ENCODE data around the gene CSTF2.

Gene CSTF2

DNA sequence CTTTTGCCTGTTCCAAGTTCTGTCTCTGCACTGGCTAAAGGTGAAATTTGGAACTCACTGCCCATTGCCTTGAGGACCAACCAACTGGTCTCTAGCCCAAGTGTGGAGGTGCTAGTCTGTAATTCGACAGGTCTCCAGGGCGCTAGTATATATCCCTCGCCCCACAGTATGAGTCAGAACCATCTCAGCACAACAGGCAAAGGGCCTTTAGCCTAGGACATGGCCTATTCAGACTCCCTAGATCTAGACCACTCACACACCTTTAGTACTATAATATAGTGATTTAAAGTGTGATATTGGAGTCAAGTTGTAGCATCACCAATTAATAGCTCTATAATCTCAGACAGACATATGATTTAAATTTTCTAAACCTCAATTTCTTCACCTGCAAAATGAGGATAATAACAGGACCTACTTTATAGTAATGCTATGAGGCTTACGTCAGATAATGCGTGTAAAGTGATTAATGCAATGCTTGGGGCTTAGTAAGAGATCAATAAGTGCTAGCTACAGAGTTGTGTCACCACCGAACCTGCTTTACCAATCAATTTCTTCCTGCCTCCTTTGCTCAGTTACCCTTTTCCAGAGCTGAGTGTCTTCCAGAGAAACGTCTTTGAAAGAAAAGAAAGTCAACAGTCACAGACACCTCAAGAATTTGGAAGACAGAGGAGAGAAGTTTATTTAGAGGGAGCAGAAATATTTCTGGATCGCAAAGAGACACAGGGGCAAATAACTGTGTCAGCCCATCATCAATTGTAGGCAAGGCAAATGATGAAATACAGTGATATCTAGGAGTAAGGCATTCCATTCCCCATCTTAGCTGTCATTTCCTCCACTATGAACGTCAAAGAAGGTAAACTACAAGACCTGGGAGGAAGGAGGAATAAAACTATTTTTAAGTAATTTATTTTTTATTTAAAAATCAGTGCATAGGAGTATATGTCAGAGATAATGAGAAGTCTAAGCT, 51.7 kb downstream of the CSTF2 start:
- DNase-seq, result no peak

DNA sequence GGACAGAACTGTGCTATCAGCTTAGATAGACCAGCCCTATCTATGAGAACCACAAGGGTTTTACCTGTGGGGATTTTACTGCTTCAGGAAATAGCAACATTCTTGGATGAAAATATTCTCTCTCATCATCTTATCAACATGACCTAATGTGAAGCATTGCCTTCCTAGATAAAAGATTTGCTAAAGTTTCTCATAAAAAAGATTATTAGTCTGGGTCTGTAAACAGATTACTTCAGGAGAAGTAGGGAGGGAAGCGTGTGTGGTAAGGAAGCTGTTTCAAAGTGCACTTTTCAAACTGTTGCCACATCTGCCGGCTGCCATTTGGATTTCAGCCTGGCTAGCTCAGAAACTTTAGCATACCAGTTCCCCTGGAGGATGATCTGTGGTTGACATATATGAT, 54.1 kb downstream of the CSTF2 start, which contains the start of gene NOX1:
Gene NOX1, minus strand, starts transcription at position 35 of the 400 bp plus-strand sequence. CDS start 220 bp downstream, outside the sequence.
- no peak for DNase-seq

DNA sequence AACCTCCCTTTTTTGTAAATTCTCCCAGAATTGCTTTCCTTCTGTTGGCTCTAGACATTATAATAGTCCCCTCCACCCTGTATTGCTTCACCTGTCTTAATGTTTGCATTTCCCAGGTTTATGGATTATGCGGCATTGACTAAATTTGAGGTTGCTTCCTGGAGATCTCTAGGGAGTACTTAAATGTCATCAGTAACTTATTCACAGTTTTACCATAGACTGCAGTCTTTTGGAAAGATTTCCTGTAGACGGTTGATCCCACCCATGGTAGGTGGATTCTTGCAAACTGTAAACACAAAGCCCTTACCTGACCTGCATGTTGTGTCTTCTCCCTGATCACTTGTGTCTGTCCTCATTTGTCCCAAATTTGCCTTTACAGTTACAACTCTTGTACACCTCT, 60.2 kb downstream of the CSTF2 start:
- DNase-seq, result no peak

DNA sequence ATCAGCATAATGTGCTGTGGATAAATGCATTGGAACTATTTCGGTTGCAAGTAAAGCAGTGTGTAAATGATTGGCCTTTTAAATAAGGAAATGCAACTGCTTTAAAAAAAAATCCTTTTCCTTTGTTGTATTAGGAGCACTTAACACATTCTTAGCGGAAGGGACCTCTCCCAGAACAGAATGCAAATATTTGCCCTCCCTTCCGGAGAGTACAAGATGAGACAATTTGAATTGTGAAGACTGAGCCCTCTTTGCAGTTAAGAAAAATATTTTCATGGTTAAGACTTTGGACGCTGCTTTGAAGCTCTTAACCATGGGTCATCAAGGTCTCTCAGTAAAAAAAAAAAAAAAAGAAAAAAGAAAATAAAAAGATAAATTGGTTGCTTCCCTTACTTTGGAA, 63.5 kb downstream of the CSTF2 start:
- no peak for DNase-seq
